Measurements from ENCODE around the gene PCDHGB4. TPM values are rescaled to one million over a fixed set of nuclear protein-coding genes. Genes with fewer than 3 reads are reported as not detected.

Gene PCDHGB4
- total and polyA plus RNA-seq, 2 of the 8 experiments (the other 6 are each of a cell fraction or from before 2014, with no cell fraction given) = 8.0 to 9.1 TPM

DNA sequence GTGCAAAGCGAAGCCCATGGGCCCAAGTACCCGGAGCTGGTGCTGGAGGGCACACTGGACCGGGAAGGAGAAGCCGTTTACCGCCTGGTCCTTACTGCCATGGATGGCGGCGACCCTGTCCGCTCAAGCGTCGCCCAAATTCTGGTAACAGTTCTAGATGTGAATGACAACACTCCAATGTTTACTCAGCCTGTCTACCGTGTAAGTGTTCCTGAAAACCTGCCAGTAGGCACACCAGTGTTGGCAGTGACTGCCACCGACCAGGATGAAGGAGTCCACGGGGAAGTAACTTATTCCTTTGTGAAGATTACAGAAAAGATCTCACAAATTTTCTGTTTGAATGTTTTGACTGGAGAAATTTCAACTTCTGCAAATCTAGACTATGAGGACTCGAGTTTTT lies 12.9 kb upstream of the PCDHGB4 start (continued):
- TF ChIP-seq, protein P1, sequence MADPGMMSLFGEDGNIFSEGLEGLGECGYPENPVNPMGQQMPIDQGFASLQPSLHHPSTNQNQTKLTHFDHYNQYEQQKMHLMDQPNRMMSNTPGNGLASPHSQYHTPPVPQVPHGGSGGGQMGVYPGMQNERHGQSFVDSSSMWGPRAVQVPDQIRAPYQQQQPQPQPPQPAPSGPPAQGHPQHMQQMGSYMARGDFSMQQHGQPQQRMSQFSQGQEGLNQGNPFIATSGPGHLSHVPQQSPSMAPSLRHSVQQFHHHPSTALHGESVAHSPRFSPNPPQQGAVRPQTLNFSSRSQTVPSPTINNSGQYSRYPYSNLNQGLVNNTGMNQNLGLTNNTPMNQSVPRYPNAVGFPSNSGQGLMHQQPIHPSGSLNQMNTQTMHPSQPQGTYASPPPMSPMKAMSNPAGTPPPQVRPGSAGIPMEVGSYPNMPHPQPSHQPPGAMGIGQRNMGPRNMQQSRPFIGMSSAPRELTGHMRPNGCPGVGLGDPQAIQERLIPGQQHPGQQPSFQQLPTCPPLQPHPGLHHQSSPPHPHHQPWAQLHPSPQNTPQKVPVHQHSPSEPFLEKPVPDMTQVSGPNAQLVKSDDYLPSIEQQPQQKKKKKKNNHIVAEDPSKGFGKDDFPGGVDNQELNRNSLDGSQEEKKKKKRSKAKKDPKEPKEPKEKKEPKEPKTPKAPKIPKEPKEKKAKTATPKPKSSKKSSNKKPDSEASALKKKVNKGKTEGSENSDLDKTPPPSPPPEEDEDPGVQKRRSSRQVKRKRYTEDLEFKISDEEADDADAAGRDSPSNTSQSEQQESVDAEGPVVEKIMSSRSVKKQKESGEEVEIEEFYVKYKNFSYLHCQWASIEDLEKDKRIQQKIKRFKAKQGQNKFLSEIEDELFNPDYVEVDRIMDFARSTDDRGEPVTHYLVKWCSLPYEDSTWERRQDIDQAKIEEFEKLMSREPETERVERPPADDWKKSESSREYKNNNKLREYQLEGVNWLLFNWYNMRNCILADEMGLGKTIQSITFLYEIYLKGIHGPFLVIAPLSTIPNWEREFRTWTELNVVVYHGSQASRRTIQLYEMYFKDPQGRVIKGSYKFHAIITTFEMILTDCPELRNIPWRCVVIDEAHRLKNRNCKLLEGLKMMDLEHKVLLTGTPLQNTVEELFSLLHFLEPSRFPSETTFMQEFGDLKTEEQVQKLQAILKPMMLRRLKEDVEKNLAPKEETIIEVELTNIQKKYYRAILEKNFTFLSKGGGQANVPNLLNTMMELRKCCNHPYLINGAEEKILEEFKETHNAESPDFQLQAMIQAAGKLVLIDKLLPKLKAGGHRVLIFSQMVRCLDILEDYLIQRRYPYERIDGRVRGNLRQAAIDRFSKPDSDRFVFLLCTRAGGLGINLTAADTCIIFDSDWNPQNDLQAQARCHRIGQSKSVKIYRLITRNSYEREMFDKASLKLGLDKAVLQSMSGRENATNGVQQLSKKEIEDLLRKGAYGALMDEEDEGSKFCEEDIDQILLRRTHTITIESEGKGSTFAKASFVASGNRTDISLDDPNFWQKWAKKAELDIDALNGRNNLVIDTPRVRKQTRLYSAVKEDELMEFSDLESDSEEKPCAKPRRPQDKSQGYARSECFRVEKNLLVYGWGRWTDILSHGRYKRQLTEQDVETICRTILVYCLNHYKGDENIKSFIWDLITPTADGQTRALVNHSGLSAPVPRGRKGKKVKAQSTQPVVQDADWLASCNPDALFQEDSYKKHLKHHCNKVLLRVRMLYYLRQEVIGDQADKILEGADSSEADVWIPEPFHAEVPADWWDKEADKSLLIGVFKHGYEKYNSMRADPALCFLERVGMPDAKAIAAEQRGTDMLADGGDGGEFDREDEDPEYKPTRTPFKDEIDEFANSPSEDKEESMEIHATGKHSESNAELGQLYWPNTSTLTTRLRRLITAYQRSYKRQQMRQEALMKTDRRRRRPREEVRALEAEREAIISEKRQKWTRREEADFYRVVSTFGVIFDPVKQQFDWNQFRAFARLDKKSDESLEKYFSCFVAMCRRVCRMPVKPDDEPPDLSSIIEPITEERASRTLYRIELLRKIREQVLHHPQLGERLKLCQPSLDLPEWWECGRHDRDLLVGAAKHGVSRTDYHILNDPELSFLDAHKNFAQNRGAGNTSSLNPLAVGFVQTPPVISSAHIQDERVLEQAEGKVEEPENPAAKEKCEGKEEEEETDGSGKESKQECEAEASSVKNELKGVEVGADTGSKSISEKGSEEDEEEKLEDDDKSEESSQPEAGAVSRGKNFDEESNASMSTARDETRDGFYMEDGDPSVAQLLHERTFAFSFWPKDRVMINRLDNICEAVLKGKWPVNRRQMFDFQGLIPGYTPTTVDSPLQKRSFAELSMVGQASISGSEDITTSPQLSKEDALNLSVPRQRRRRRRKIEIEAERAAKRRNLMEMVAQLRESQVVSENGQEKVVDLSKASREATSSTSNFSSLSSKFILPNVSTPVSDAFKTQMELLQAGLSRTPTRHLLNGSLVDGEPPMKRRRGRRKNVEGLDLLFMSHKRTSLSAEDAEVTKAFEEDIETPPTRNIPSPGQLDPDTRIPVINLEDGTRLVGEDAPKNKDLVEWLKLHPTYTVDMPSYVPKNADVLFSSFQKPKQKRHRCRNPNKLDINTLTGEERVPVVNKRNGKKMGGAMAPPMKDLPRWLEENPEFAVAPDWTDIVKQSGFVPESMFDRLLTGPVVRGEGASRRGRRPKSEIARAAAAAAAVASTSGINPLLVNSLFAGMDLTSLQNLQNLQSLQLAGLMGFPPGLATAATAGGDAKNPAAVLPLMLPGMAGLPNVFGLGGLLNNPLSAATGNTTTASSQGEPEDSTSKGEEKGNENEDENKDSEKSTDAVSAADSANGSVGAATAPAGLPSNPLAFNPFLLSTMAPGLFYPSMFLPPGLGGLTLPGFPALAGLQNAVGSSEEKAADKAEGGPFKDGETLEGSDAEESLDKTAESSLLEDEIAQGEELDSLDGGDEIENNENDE (IDR thresholded peaks at IDR 0.05; ENCODE audit: insufficient replicate concordance, low read length) = no peak

Data from H1 (cell line).